Ovary (tissue), 3 donors: Measurements from ENCODE around the gene UCHL1.

Experiments
- POLR2A ChIP-seq: fragments of 450-650 bp; IDR thresholded peaks from one replicate; pipeline ENCODE4 v1.6.1; 2017; ENCODE audit warnings: antibody characterized with exemption, mild to moderate bottlenecking, moderate library complexity
- TF ChIP-seq, protein P1 (sequence below), 3 donors: fragments of 450-650 bp in 2 of 3; fragments of 200-600 bp in 1 of 3; IDR thresholded peaks; one replicate each; pipeline versions ENCODE4 v1.5.1 to v1.8.0; 2016 to 2022; ENCODE audit warnings: antibody characterized with exemption in 3 of 3, mild to moderate bottlenecking in 1 of 3
- donor health status: DM: no; HTN: no; CAD: no.

DNA sequence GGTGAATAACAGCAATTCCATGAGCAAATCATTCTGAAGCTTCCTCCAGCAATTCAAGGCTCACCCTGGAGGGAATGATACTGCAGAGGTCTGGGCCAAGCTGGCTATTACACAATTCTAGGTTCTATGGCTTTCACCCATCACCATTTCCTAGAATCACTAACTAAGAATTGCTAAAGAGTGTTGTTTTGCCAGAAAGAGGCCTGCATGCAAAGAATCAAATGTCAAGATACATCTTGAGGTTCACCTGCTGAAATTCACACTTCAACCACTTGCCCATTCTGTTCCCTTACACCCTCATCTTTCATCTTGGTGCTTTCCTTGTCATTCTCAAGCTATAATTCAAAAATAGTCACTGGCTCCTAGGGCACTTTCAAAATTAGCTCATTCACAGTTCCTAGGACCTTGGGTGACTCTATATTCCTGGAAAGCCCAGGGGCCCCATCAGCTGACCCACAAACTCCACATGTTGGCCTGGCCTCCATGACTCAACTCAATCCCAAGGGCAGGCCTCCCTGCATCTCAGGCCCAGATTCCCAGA lies 49.4 kb upstream of the UCHL1 start:
- TF ChIP-seq, protein P1, sequence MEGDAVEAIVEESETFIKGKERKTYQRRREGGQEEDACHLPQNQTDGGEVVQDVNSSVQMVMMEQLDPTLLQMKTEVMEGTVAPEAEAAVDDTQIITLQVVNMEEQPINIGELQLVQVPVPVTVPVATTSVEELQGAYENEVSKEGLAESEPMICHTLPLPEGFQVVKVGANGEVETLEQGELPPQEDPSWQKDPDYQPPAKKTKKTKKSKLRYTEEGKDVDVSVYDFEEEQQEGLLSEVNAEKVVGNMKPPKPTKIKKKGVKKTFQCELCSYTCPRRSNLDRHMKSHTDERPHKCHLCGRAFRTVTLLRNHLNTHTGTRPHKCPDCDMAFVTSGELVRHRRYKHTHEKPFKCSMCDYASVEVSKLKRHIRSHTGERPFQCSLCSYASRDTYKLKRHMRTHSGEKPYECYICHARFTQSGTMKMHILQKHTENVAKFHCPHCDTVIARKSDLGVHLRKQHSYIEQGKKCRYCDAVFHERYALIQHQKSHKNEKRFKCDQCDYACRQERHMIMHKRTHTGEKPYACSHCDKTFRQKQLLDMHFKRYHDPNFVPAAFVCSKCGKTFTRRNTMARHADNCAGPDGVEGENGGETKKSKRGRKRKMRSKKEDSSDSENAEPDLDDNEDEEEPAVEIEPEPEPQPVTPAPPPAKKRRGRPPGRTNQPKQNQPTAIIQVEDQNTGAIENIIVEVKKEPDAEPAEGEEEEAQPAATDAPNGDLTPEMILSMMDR (IDR thresholded peaks at IDR 0.05): no peak
- TF ChIP-seq POLR2A: no peak
